DOHH2 (cell line): ENCODE data around the gene SPNS1.

ENCODE experiments used
- H3F3A ChIP-seq: fragments of 200-600 bp; sonication (generic), shearing (Covaris generic); 2 replicates; pipeline ENCODE4 v1.6.0; 2016; ENCODE audit warnings: antibody characterized with exemption, mild to moderate bottlenecking; ENCODE audit not compliant: control insufficient read depth, insufficient read depth
- H3K27ac ChIP-seq: fragments of 200-600 bp; sonication (generic); 2 replicates; pipeline ENCODE4 v1.5.1; 2014; ENCODE audit warnings: low read depth, mild to moderate bottlenecking, low read length, moderate library complexity
- H3K27me3 ChIP-seq: fragments of 200-600 bp; sonication (generic); 2 replicates; pipeline ENCODE4 v1.6.1; 2014; ENCODE audit warnings: mild to moderate bottlenecking, low read length, mixed read lengths; ENCODE audit not compliant: control insufficient read depth
- H3K36me3 ChIP-seq: fragments of 200-600 bp; sonication (generic); 2 replicates; pipeline ENCODE4 v1.6.1; 2014; ENCODE audit warnings: mild to moderate bottlenecking, low read length, moderate library complexity, mixed read lengths; ENCODE audit not compliant: control insufficient read depth
- H3K4me1 ChIP-seq: fragments of 200-600 bp; sonication (generic); 2 replicates; pipeline ENCODE4 v1.6.1; 2014; ENCODE audit warnings: mild to moderate bottlenecking, low read length, mixed read lengths; ENCODE audit not compliant: control insufficient read depth
- H3K4me2 ChIP-seq: fragments of 200-600 bp; sonication (generic); 2 replicates; pipeline ENCODE4 v1.6.0; 2014; ENCODE audit warnings: mild to moderate bottlenecking, low read length, moderate library complexity
- H3K4me3 ChIP-seq: fragments of 200-600 bp; sonication (generic); 2 replicates; pipeline ENCODE4 v1.5.1; 2014; ENCODE audit warnings: mild to moderate bottlenecking, low read length, mixed read lengths
- H3K79me2 ChIP-seq: fragments of 200-600 bp; sonication (generic); 2 replicates; pipeline ENCODE4 v1.6.1; 2014; ENCODE audit warnings: mild to moderate bottlenecking, low read length, mixed read lengths; ENCODE audit not compliant: control insufficient read depth
- H3K9me2 ChIP-seq: fragments of 200-600 bp; sonication (generic); replicated peaks from 2 replicates; pipeline ENCODE4 v1.6.1; 2014; ENCODE audit warnings: mild to moderate bottlenecking, low read length, mixed read lengths; ENCODE audit not compliant: control insufficient read depth
- H3K9me3 ChIP-seq: fragments of 200-600 bp; sonication (generic); 2 replicates; pipeline ENCODE4 v1.6.1; 2014; ENCODE audit warnings: antibody characterized with exemption, low read length, mixed read lengths; ENCODE audit not compliant: control insufficient read depth, insufficient read depth
- H4K20me1 ChIP-seq: fragments of 200-600 bp; sonication (generic); 2 replicates; pipeline ENCODE4 v1.6.0; 2014; ENCODE audit warnings: low read depth, mild to moderate bottlenecking, antibody characterized with exemption, low read length, moderate library complexity; ENCODE audit not compliant: control insufficient read depth, insufficient read depth
- EZH2phosphoT487 ChIP-seq: fragments of 200-600 bp; sonication (generic); IDR thresholded peaks from 2 replicates; pipeline ENCODE4 v1.6.1; 2017; ENCODE audit warnings: borderline replicate concordance, mild to moderate bottlenecking, antibody characterized with exemption, low read length, moderate library complexity, mixed read lengths
- TF ChIP-seq, protein P1 (sequence below): fragments of 200-600 bp; sonication (generic); IDR thresholded peaks from one replicate; pipeline ENCODE4 v1.5.1; 2014; ENCODE audit warnings: antibody characterized with exemption, mild to moderate bottlenecking, low read depth, low read length; ENCODE audit not compliant: poor library complexity, severe bottlenecking

The SPNS1 gene

DNA sequence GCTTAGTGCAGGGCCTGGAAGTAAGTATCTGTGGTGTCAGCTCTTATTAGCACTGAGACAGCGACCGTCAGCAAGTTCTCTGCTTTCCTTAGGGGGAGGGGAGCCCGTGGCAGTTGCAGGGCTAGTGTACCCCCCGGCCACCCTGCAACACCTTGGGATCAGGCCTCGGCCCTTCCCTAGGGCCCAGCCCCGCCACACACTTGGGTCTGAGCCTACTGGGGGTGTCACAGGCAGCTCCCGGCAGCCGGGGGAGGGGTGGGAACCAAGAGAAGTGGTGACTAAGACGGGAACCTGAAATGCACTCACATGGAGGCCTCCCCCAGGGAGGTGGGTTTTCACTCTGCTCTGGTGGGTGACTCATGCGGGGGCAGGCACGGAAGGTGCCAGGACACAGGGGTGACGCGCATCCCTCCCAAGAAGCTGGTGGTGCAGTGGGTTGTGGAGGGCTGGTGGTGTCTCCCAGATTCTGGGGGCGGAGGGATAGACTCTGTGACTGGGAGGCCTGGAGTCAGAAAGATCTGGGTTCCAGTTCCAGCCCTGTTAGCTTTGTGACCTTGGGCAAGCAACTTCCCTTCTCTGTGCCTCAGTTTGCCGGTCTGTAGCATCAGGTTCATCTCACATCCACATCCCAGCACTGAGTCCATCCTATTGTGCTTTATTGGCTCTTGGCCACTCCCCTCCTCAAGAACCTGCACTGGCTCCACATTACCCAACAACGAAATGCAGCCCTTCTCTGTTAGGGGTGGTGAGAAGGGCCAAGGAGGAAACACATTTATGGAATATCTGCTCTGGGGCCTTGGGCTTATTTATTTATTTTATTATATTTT is 54.8 kb downstream of the SPNS1 start:
- Histone ChIP-seq H4K20me1 (no peaks in the 10 kb centered on the region), H3K4me2 (no peak overlapping the region), H3K4me3 (no peak overlapping the region), H3F3A (no peaks in the 10 kb centered on the region), H3K4me1 (peaks cover 3% of the 10 kb centered on the region; the same call in 1 of the 2 replicates), H3K36me3 (no peaks in the 10 kb centered on the region), H3K9me2 (no peaks in the 10 kb centered on the region), H3K79me2 (no peaks in the 10 kb centered on the region), H3K27ac (no peak overlapping the region), H3K9me3 (no peaks in the 10 kb centered on the region), H3K27me3 (peaks cover 8% of the 10 kb centered on the region)
- TF ChIP-seq EZH2phosphoT487, result no peak
- TF ChIP-seq, protein P1, sequence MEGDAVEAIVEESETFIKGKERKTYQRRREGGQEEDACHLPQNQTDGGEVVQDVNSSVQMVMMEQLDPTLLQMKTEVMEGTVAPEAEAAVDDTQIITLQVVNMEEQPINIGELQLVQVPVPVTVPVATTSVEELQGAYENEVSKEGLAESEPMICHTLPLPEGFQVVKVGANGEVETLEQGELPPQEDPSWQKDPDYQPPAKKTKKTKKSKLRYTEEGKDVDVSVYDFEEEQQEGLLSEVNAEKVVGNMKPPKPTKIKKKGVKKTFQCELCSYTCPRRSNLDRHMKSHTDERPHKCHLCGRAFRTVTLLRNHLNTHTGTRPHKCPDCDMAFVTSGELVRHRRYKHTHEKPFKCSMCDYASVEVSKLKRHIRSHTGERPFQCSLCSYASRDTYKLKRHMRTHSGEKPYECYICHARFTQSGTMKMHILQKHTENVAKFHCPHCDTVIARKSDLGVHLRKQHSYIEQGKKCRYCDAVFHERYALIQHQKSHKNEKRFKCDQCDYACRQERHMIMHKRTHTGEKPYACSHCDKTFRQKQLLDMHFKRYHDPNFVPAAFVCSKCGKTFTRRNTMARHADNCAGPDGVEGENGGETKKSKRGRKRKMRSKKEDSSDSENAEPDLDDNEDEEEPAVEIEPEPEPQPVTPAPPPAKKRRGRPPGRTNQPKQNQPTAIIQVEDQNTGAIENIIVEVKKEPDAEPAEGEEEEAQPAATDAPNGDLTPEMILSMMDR, result no peak

DNA sequence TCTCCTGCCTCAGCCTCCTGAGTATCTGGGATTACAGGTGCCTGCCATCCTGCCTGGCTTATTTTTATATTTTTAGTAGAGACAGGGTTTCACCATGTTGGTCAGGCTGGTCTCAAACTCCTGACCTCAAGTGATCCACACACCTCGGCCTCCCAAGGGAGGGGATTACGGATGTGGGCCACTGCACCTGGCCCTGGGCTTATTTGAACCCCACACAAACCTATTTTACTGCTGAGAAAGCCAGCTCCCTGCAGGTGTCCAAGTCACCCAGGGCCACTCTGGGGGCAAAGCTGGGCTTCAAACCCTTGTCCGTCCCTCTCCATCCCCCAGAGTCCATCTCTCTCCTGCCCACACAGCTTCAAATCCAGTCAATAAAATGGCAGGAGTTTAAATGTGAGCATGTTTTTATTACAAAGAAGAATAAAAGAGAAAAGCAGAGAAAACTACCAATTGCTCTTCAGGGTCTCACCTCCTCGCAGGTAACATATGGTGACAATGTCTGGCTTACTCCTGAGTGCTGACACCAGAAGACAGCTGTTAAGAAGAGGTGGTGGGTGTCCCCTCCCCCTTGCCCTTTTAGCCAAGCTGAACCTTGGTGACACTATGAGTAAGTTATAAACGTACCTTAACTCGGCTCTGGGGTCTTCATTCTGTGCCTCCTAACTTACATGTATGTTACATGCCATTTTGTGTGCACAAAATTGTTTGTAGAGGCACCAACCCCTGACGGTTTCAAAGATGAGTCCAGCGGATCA is 55.7 kb downstream of the SPNS1 start:
- peaks cover 6% of the 10 kb centered on the region for H3K27me3 ChIP-seq
- TF ChIP-seq, protein P1, result no peak
- no peak for TF ChIP-seq EZH2phosphoT487
- no peaks in the 10 kb centered on the region for H3K79me2 ChIP-seq
- H3K9me2 ChIP-seq, result no peaks in the 10 kb centered on the region
- H3K9me3 ChIP-seq, result no peaks in the 10 kb centered on the region
- H3K27ac ChIP-seq, result no peak overlapping the region
- no peaks in the 10 kb centered on the region for H3F3A ChIP-seq
- H3K4me2 ChIP-seq, result no peak overlapping the region
- no peak overlapping the region for H3K4me3 ChIP-seq
- no peaks in the 10 kb centered on the region for H3K36me3 ChIP-seq
- peaks cover 3% of the 10 kb centered on the region; the same call in 1 of the 2 replicates for H3K4me1 ChIP-seq
- no peaks in the 10 kb centered on the region for H4K20me1 ChIP-seq
